Putamen (tissue), 1 donor: ENCODE measurements around the gene KLK11.
A peak's percentile ranks its signal among the peaks of the same experiment; 100 is the strongest.

Source experiments
- DNase-seq: peaks from one replicate; pipeline ENCODE4 v3.0.0-alpha.2; 2016; ENCODE audit warnings: low spot score

The KLK11 gene

DNA sequence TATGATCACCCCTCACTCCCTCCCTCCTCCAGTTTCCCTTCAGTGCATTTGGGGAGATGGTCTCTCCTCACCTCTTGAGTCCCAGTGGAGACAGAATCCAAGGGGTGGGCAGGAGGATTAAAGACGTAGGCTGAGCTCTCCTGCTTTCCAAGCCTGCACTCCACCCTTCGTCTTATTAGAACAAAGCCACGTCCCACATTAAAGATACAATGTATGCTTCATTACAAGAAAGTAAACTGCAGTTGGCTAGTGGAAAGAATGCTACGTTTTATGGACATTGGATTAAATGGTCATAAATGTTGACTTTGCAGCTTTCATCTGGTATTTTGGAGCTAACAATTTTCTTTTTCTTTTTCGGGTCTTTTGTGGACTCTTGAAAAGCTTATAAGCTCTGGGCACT, 1.5 kb upstream of the KLK11 start:
- DNase-seq, result no peak

DNA sequence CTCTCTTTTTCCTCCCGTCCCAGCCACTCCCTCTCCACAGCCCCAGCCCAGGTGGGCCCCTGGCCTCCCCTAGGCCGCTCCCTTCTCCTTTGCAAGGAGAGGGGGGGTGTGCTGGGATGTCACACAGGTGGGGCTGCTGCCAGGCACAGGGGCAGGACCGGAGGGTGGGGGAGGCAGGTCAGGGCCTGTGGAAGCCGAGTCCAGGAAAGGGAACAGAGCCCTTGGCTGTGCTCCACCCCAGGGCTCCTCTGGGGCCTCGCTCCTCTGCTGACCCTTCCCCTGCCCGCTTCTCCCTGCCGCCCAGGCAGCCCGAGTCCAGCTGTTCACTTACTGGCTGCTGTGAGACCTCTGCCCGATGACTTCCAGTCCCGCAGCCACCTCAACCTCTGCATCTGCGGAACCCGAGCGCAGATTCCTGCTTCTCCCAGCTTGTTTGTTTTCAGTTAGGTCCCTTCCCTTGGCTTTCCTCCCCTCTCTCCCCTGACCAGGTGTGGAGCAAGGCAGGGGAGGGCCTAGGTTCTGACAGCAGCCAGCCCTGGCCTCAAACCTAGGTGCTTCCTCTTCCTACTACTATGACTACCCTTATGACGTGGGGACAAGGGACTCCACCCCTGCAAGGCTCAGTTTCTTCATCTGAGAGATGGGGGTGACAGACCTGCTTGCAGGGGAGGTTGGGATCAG, 850 bp upstream of the KLK11 start:
- DNase-seq, result no peak

DNA sequence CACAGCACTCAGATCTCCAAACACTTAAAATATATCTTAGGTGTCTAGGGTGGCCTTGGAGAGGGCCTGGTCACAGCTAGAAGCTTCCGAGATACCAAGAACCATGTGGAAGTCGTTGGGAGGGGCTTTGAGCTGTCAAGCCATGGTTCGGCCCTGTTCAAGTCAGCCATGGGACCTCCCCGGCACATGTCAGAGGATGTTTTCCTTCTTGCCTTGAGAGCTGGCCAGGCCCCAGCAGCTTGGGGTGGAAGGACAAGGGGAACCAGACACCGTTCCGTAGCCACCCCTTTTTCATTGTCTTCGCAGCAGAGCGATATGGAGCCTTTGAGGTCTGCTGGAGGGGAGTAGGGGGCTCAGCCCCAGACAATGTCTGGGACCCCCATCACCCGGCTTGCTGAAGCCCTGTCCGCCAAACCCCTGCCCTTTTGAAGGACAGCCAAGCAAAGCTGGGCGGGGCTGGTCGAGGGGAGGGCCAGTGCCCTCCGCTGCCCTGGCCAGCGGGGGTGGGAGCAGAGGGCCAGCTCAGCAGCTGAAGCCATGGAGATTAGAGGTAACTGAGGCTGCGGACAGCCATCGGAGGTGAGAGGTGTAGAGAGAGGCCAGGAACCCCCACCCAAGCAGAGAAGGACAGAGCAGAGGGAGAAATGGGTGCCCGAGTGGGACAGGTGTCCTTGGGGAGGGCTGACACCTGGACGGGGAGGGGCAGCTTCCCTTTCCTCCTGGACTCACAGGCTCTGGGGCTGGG, 435 bp downstream of the KLK11 start:
- no peak for DNase-seq

DNA sequence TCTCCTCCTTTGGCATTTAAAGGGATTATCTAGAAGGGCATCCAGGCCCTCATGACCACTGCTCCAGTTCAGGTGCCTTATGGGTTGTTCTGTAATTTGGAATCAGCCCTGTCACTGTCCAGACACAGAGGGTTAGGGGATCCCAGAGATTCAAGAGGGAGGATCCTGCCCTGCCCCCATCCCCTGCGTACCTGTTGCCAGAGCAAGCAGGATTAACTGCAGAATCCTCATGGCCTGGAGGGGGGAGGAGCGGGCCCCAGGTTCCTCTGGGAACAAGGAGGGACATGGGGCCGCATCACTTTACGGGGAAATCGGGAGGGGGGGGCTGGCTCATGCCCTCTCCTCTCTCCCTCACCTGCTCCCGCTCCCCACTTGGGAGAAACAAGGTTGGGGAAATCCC, 1.0 kb downstream of the KLK11 start:
- DNase-seq, result no peak

DNA sequence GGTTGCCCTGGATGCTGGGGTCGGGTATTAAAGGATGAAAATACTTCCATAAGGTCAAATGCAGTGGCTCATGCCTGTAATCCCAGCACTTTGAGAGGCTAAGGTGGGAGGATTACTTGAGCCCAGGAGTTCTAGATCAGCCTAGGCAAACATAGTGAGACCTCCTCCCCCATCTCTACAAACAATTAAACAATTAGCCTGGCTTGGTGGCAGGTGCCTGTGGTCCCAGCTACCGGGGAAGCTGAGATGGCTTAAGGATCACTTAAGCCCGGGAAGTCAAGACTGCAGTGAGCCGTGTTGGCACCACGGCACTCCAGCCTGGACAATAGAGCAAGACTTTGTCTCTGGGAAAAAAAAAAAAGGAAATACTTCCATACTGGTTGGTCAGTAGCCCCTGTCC, 1.5 kb downstream of the KLK11 start:
- DNase-seq, result no peak

DNA sequence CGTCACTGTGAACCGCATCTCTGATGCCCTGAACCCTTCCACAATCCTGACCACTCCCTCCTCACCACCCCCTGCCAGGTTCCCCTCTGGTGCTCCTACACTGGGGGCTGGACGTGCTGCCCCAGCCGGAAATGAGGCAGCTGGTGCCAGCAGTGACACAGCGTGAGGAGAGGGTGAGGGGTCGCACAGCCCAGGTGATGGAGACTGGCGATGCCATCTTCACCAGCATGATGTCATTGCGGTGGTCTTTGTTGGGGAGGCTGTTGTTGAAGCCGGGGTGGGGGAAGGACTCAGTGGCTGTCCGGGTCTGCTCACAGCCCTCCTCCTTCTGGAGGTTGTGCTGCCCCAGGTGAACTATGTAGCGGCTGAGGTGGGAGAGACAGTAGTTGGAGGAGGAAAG, 2.5 kb downstream of the KLK11 start:
- DNase-seq, result no peak

DNA sequence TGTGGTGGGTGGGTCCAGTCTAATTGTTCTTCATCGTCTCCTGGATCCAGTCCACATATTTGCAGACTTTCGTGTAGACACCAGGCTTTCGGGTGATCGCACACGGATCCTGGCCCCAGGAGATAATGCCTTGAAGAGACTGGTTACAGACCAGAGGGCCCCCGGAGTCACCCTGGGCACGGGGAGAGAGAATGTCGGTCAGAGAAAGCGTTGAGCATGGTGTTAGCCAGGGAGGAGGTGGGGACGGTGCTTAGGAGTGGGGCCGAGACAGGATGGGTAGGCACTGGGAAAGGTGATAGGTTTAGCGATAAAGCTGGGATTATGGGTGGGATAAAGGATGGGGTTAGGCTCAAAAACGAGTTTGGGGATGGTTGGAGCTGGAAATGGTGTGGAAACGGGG, 3.9 kb downstream of the KLK11 start:
- no peak for DNase-seq

DNA sequence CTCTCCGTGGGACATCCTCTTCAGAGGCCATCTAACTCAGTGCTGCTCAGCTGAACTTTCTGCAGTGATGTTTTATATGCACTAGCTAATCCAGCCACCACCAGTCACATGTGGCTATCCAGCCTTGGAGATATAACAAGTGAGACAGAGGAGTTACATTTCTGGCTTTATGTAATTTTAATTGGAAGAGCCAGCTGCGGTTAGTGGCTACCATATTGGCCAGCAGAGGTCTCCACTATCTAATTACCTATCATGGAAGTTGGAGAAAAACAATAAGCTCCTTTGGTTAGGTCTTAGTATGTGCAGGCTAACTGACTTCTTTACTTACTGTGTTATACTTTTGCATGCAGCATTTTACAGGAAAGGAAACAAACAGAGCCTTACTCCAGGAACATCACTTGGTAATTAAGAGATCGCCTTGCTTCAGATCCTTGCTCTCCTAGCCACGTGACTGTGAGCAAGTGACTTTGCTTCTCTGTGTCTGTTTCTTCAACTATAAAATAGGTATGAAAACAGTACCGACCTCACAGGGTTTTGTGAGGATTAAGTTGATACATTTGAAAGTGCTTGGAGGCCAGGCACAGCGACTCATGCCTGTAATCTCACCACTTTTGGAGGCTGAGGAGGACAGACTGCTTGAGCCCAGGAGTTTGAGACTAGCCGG, 5.3 kb downstream of the KLK11 start:
- DNase-seq, result peak; percentile 11

DNA sequence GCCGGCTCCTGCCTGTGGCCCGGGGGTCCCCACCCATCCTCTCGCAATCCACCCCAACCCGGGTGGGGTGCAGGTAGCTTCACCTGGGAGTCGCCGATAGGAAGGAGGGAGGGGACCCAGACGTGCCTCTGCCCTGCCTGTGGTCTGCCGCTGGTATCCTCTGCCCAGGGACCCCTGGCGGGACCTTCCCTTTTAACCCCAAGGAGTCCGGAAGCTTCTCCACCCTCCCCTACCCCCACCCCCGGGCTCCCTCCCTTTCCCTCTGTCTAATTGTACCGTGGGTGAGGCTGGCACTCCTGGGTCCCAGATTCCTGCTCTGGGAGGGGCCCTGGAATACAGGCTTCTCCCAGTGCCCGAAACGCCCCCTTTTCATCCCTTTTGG, 6.9 kb downstream of the KLK11 start, which contains the start of gene KLK10:
KLK10 (minus strand) TSS at position 166 of the 382 bp plus-strand sequence. CDS start 579 bp downstream, outside the sequence.
- no peak for DNase-seq

DNA sequence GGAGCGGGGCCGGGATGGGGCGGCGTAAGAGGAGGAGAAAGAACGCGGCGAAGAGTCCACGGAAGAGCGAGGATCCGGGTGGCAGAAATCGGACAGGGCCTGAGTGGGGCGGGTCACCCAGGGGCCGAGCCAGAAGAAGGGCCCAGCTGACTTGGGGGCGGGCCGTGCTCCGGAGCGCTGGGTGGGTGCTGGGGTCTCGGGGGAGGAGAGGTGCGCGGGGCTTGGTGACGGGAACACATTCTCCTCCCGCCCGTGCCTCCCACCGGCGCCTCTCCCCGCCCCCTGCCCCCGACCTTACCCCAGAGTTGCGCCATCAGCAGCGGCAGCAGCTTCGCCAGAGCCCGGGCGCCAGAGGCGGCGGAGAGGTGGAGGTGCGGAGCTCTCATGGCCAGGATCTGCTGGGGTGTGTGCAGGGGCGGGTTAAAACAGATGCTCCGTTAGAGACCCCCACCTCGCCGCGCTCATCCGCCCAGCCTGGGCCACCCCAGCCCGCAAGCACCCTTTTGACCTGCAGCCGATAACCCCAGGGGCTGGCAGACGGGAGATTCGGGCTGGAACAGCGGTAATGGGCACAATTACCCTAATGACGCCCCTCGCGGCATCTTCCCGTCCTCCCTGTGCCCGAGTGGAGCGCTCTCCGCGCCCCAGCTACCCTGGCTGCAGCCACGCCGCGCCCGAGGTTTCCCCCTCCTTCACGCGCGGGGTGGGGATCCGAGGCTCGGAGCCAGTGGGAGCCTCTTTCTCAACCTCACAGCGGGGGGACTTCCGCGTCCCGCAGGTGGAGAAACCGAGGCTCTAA, 7.5 kb downstream of the KLK11 start:
- no peak for DNase-seq

DNA sequence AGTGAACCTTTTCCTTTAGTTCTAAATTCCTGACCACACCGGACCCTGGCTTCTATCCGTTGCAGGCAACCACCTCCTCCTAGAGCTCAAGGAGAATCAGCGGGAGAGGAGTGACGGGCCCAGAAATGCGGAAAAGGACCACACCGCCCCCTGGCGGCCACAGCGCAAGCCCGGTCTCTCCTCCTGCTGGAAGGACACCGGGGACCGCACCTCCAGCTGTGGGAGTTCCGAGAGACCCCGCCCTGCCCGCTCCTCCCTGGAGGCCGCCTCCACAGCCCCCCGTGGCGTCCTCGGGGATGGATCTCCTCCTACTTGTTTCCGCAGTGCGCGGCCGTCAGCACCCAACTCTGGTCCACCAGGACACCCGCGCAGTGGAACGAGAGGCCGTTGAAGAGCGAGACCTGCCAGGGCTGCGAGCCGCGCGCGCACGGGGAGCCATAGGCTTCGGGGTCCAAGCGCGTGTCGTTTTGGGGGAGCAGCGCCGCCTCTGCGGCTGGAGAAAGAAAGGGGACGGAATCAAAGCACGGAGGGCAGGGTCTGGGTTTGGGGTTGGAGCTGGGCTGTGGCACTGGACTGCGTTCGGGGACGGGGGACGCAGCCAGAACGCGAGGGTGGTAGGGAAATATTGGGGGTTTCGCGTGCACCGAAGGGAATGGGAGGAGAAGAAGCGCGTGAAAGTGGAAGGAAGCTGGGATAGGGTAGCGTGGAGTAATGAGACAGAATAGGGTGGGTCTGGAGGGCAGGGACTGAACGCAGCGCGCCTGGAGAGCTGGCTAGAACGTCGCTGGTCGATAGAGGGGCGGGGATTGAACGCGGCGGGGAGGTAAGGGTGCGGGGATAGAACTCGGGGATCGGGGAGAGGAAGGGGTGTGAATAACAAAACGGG, 9.4 kb downstream of the KLK11 start:
- DNase-seq, result peak; percentile 49

DNA sequence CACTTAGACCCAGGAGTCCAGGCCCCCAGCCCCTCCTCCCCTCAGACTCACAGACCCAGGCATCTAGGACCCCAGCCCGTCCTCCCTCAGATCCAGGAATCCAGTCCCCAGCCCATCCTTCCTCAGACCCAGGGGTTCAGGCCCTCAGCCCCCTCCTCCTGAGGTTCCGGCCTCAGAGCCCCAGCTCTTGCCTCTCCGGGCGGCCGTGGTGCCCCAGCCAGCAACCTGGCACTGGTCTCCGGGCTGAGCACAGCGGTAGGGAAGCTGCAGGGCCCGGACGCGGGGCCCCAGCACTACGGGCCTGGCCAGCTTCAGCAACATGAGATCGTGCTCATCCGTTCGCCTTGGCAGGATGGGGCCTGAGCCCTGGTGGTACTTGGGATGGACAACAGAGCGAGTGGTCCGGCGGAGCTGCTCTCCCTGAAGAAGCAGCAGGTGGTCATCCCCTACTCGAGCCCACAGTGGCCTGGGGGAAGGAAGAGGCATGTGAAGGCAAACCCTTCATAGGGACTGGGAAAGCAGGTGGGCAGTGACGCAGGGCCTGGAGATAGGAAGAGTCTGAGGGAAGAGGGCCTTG, 10.6 kb downstream of the KLK11 start:
- no peak for DNase-seq

DNA sequence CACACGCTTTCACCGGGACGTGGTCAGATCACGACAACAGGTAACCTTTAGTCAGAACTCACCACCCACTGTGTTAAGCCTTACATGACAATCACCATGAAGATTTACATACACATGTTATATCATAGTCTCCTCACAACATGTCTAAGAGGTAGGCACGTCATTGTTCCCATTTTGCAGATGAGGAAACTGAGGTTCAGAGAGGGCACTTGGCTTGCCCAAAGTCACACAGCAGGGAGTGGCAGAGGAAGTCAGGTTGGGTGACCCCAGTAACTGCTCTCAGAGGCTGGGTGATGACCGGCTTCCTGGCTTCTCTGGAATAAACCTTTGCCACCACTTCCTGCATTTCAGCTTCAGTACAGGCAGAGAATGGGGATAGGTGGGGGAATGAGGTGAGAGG, 12.2 kb downstream of the KLK11 start:
- no peak for DNase-seq

DNA sequence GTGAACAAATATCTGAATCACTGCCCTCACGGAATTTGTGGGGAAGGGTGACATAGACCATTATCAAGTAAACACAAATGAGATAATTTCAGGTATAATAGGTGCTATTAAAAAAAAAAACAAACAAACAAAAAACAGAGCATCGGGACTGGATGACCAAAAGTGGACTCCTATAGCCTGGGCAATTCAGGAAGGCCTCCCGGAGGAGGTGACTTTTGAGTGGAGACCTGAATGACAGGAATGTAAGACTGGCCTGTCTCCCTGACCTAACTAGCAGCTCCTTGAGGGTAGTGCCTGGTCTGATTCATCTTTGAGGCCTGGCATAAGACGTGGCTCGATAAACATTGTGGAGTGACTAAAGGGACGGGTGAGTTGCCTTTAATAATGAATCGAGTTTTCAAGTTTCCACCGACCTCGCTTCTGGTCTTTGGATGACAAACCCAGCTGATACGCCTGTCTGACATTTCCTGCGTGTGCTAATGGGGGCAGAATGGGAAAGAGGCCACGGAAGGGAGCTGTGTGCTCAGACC, 13.7 kb downstream of the KLK11 start:
- no peak for DNase-seq

DNA sequence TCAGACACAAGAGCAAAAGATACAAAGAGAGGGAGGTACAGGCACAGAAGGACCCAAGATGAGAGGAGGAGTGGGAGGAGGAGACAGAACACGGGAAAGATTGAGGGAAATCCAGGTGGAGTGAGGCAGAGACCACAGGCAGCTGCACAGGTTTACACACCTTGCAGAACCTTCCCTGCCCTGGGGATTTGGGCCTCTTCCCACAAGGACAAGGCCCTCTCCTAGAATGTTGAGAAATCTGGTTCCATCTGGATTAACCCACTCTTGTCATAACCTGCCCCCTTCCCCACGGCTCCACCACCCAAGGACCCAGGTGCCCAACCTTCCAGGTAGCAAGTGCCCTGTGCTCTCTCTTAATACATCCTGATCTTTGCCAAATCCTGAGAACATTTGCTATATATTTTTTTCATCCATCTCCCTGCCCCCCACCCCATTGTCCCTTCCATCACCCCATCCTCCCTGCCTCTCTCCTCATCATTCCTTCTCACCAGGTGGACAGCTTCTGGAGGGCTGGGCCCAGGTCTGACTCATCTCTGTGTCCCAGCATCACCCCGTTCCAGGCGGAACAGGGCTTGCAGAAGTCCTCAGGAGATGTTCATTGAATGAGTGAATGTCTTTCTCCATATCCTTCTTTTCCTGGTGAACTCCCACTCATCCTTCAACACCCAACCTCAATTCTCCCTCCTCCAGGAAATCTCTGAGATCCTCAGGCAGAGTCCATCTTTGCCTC, 16.2 kb downstream of the KLK11 start:
- DNase-seq, result no peak

DNA sequence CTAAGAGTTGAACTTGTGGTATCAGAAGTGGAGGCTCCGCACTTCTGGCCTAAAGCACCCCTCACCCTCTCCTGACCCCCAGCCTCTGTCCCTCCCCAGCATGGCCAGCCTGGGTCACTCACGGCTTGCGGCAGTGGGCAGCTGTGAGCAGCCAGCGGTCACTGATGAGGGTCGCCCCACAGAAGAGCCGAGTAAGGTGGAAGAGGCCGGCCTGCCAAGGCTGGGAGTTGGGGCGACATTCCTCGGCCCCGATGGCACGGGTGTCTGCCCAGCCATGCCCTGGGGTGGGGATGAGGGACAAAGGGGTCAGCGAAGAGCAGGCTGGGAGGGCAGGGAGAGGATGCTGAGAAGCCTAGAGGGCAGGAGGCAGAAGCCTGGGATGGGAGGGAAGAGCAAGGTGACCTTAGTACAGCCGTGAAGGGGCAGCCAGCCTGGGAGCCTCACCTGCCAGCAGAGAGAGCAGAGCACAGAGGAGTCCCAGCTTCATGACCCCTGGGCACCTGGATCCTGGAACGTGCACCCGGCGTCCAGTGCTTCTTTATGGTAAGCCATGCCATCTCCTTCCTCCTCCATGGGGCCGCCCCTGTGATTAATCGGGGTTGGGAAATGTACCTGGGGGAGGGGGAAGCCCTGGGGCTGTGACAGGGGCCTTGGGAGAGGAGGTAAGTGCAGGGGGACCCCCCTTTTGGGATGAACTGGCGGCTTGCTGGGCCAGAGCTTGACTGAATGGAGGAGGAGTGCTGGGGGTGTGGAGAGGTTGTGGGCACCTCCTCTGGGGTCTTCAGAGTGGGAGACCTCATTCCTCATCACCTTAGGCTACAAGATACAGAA, 17.1 kb downstream of the KLK11 start:
- DNase-seq, result no peak

DNA sequence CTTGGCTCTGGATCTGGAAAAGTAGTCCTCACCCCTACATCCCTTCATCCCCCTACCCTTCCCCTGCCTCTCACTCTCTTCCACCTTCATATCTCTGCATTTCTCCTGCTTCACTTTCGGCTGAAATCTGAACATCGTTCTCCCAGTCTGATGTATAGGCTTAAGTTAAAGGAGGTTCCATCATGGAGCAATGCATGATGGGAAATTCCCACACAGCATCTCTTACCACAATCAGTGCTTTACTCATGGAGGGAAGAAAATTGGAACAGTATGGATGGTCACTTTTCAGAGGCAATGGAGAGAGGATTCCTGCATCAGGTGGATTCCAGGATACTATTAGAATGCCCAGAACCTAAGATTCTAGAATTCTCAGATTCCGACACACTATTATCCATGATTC, 18.9 kb downstream of the KLK11 start:
- DNase-seq, result no peak

DNA sequence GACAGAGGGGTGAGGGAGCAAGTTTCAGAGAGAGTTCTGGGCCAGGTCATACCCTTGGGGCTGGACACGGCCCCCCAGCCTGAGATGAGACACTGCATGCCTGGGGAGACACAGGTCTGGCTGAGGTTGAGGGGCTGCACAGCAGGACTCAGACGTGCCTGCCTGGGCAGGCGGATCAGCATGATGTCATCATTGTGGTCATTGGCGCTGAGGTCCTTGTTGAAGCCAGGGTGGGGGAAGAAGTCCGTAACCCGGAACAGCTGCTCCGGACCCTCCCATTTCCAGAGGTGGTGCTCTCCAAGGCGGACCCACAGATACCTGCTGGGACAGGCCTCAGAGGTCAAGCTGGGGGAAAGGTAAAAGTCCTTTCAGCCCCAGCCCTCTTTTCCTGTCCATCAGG, 20.0 kb downstream of the KLK11 start:
- no peak for DNase-seq

DNA sequence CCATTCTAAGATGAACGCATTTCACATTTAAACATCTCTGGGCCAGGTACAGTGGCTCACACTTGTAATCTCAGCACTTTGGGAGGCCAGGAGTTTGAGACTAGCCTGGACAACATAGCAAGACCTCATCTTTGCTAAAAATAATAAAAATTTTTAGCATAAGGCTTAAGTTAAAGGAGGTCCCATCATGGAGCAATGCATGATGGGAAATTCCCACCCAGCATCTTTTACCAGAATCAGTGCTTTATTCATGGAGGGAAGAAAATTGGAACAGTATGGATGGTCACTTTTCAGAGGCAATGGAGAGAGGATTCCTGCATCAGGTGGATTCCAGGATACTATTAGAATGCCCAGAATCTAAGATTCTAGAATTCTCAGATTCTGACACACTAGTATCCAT, 21.2 kb downstream of the KLK11 start:
- DNase-seq, result no peak
